Measurements from ENCODE around the gene ERBB4.
"Not testable (repeated sequence)": the region's sequence is repeated elsewhere in the genome, so short reads cannot be mapped to it uniquely, and the experiment has no call there.

The ERBB4 gene

GRCh38 chr2:211665299-211665698, 873.3 kb downstream of the ERBB4 start:
- DNase-seq, result no peak

DNA sequence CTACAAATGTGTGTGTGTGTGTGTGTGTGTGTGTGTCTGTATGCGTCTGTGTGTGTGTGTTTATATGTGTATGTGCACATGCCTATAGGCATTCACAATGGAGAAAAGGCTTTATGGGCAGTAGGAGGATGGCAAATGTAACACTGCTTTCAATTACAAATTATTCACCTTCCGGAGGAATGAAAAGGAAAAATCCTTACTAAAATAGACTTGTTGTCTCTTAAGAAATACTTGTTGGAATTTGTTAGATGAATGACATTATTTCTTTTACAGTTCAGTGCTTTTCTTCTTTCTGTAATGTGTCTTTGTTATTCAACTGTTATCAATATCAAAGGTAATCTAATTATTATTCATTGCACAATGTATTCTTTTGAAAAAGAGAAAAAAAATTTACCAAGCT, 874.3 kb downstream of the ERBB4 start:
- DNase-seq, result no peak

DNA sequence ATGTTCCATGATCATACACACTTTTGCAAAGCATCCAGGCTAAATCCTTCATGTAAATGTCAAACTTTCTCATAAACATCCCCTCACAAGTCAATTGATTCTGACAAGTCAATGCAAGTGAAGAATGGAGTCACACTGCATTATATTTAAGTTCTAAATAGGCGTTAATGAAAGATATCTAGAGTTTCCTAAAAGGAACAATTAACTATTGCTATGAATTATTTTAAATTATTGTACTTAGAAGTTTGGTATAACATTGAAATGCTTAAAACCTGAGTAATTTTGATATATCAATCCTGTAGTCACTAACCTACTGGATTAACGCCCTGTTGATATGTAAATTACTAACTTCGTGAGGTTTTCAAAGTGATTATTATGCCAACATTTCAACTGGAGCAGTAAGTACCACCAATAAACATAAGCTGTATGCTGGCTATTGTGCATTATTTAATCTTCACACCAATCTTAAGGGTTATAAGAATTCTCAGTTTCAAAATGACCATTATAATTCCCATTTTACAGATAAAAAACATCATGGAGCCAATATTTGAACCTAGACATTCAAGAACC, 884.3 kb downstream of the ERBB4 start:
- DNase-seq, result no peak

- DNase-seq, result no peak
These were observed 886.3 kb downstream of the ERBB4 start for GRCh38 chr2:211652327-211652726.

- DNase-seq, result no peak
These were observed 889.3 kb downstream of the ERBB4 start for GRCh38 chr2:211649331-211649730.

DNA sequence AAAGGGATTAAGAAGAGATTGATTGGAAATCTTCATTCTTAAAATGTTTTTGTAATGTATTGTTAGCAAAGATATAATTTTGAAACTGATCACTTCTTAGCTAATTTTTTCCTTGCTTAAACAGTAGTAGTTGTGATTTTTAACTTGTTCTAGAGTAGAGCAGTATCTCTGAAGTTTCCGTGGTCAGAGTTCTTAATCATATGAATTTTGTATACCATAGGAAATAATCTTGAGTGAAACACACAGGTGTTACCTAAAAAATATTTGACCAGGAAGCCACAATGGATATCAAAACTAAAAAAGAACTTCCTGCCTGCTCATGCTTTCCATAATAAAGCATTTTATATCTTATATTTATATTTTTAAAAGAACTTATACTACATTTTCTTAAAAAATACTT, 907.1 kb downstream of the ERBB4 start:
- DNase-seq, result no peak

DNA sequence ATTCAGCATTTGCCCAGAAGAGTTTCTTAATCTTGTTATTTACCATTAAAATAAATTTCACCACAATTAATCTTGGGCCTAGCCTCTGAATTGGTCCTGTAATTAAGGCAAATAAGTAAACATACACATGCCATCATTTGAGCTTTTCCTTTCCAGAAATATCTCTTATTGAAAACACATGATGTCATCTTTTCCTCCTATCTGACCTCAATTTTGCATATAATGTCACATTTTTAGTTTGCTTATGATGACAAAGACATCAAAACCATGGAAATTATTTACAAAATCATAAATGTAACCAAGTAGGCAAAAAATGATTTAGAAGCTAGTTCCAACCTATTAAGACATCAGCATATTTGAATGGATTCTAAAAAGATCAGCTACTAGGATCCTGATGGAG, 915.5 kb downstream of the ERBB4 start:
- no peak for DNase-seq

GRCh38 chr2:211620986-211621385, 917.6 kb downstream of the ERBB4 start:
- no peak for DNase-seq

- no peak for DNase-seq
These were observed 920.8 kb downstream of the ERBB4 start for GRCh38 chr2:211617803-211618202.

DNA sequence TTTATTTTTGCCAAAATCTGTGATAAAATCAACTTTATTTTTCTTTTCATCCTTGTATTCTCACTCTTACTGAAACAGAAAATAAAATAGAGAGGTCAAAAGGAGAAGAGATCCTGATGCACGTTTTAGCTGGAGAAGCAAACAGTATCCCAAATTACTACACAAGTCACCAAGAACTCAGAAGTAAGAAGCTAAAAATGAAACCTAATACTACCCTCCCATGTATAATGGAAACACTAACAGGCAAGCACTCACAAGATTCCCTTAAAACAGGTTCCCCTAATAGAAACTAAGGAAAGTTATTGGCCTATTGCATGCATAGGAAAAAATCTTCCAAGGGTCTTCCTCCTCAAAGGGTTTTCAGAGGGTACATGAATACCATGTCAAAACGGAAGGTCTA, 927.0 kb downstream of the ERBB4 start:
- no peak for DNase-seq

DNA sequence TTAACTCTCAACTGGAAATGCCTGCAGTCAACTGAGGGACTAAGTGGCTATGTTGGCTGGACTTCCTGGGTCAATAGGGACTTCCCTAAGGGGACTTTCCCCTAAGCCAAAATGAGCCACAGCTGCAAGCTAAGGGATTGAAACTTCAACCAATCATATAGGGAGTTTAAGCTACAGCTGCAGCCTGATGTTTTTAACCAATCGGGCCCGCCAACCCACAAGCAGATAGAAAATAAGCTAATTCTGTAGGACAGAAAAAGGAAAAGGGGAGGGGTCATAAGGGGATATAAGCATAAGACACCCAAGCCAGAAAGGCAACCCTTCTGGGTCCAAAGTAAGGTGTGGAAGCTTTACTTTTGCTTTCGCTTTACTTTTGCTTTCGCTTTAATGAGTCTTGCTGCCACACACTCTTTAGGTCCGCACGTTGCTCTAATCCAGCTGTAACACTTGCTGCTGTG, 927.5 kb downstream of the ERBB4 start:
- no peak for DNase-seq

DNA sequence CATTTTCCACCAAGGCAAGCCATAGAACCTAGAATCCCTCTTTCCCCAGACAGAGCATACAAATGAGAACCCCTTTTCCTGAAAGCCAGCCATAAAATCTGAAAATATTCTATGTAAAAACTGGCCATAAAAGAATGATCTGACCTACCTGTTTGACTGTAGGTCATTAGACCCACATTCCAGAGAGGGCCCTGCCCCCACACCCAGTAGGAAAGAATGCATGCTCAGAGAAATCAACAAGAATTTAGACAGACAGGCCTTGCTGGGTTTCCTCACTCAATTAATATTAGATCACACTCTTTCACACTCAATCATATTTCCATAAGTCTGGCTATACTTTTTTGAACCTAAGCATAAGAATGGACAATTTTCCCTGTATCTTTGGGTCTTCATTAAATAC, 929.5 kb downstream of the ERBB4 start:
- no peak for DNase-seq

- no peak for DNase-seq
These were observed 939.5 kb downstream of the ERBB4 start for GRCh38 chr2:211599146-211599545.

- no peak for DNase-seq
These were observed 940.4 kb downstream of the ERBB4 start for GRCh38 chr2:211598238-211598637.

DNA sequence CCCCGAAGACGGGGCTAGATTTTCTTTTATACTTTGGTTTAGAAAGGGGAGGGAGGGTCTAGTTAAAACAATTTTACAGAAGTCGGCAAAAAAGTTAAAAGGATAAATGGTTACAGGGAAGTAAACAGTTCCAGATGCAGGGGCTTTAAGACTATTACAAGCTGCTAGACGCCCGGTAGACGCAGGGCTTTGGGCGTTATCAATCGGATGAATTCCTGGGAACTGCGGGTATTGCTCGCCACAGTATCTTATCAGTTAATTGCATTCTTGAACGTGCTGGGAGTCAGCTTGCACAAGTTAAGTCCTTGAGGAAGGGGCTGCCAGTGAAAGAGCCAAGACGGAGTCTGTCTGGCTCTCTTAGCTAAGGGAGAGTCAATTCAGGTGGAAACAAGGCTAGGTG, 946.6 kb downstream of the ERBB4 start:
- DNase-seq, result not testable (repeated sequence)

DNA sequence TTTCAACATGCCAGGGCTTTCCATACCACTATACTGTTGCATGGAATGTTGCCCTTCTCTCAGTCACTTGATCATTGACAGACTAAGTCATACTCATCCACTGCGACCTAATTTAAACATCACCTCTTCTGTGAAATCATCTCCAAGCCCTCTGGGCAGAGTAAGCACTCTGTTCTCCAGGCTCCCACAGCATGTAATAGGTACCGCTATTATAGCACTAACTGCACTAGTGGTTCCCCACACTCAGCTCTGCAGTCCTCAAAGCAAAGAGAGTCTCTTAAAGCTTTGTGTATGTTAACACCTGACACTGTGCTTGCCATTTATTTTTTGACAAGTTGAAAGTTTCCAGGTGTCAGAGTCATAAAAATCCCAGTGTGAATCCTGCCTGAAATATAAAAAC, 947.2 kb downstream of the ERBB4 start:
- no peak for DNase-seq

GRCh38 chr2:211568439-211568838, 970.2 kb downstream of the ERBB4 start:
- DNase-seq, result no peak

DNA sequence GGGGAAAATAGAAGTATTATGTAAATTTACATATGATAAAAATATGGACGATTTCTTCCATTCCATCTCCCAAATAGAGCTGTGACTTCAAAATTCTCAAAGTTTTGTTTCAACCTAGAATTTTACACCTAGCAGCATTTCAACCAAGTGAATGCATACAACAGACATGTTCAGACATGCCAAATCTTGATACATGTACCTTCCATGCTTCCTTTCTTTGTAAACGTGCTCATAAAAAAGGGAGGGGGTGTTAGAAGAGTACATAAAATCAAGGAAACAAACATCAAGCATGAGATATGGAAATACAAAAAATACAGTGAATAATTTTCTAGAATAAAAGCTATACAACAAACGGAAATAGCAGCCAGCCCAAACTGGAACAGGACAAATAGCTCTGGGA, 974.2 kb downstream of the ERBB4 start:
- no peak for DNase-seq

- no peak for DNase-seq
These were observed 993.0 kb downstream of the ERBB4 start for GRCh38 chr2:211545582-211545981.

DNA sequence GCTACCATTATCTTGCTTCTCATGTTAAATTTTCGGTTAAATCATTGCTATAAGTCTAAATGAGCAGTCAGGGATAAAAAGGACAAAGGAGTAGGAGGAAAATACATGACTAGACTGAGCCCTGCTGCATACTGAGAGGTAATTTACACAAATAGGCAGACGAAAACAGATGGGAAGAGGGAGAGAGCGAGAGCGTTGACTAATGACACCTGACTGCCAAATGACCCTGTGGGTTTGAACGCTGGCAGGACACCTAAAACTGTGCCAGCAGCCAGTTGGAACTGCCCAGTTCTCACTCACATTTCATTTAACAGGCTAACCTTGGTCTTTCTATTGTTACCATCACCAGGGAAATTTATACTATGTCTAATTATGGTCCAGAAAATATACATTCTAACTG, 1004.0 kb downstream of the ERBB4 start:
- DNase-seq, result no peak

GRCh38 chr2:211524248-211524647, 1014.4 kb downstream of the ERBB4 start:
- DNase-seq, result not testable (repeated sequence)

DNA sequence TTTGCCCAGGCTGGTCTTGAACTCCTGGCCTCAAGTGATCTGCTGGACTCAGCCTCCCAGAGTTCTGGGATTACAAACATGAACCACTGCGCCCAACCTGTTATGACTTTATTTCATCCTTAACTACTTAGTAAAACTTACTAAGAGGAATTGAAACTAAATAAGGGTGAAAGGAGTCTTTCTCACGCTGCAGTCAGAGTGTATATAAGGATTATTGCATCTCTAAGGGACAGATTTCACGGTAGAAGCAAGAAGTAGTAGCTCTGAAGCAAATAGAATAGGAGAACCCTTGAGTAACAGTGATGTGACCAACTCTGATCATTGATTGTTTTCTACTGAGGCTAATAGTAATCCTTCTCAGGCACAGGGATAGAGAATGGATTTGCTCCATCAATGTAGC, 1022.1 kb downstream of the ERBB4 start:
- no peak for DNase-seq

- DNase-seq, result no peak
These were observed 1024.6 kb downstream of the ERBB4 start for GRCh38 chr2:211514049-211514448.

- DNase-seq, result no peak
These were observed 1025.2 kb downstream of the ERBB4 start for GRCh38 chr2:211513446-211513845.

- DNase-seq, result no peak
These were observed 1025.8 kb downstream of the ERBB4 start for GRCh38 chr2:211512806-211513205.

DNA sequence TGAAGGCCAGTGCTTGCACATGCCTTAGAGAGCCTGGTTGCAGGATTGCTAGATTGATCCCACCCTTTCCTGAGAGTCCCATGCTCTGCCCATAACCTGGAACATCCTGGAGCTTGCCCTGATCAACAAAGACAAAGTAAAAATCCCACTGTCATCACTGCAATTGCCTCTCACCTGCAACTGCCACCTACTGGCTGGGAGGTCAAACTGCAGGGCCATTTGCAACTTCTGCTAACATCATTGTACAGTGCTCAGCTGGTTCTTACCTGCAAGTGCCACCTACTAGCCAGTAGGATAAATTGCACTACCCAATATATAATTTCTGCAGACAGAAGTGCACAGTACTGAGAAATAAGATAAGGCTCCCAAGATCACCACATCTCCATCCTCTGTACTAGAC, 1034.7 kb downstream of the ERBB4 start:
- no peak for DNase-seq

All from stimulated activated naive CD4-positive, alpha-beta T cell treated with Interleukin-2 at 50 U/mL for 16 hours (primary cell).